Osteocyte (in vitro differentiated cells): Measurements from ENCODE around the gene YEATS2. TPM values are rescaled to one million over a fixed set of nuclear protein-coding genes. Genes with fewer than 3 reads are reported as not detected.

Experiments used
- DNase-seq: peaks from one replicate; pipeline ENCODE4 v3.0.0; 2021; ENCODE audit warnings: mixed read lengths; ENCODE audit not compliant: unreplicated experiment; ENCODE audit errors: extremely low spot score
- H3K27ac Mint-ChIP-seq: one replicate; pipeline ENCODE4 v1.8.0; 2021; ENCODE audit warnings: mild to moderate bottlenecking, mixed read lengths; ENCODE audit not compliant: unreplicated experiment
- H3K27me3 Mint-ChIP-seq: one replicate; pipeline ENCODE4 v1.8.0; 2021; ENCODE audit warnings: mixed read lengths; ENCODE audit not compliant: unreplicated experiment
- H3K36me3 Mint-ChIP-seq: one replicate; pipeline ENCODE4 v1.8.0; 2021; ENCODE audit warnings: mixed read lengths; ENCODE audit not compliant: unreplicated experiment
- H3K4me1 Mint-ChIP-seq: one replicate; pipeline ENCODE4 v1.8.0; 2021; ENCODE audit warnings: mixed read lengths; ENCODE audit not compliant: unreplicated experiment
- H3K4me3 Mint-ChIP-seq: one replicate; pipeline ENCODE4 v1.8.0; 2021; ENCODE audit warnings: mild to moderate bottlenecking, moderate library complexity, mixed read lengths; ENCODE audit not compliant: unreplicated experiment
- H3K9me3 Mint-ChIP-seq: one replicate; pipeline ENCODE4 v1.8.0; 2021; ENCODE audit warnings: mixed read lengths; ENCODE audit not compliant: unreplicated experiment
- long read RNA-seq: library from polyadenylated mRNA; unstranded; transcript quantifications from one replicate; pipeline ENCODE4 v2.0.0, GENCODE V29; 2021
- total RNA-seq: library from RNA; stranded (reverse); gene quantifications from 2 replicates; pipeline ENCODE4 v1.2.1, GENCODE V29; 2021
- TF ChIP-seq, protein P1 (sequence below): fragments of 200-600 bp; sonication (generic); IDR thresholded peaks from 2 replicates; pipeline ENCODE4 v1.5.0; 2021; ENCODE audit warnings: antibody characterized with exemption, mild to moderate bottlenecking, moderate library complexity

Gene YEATS2
- total RNA-seq: 40.8 and 41.4 TPM in 2 replicates
- long read RNA-seq, partial matches to known transcripts: 22 of 36 reads
- long read RNA-seq, other reads (novel, unspliced or antisense): 14 of 36 reads

DNA sequence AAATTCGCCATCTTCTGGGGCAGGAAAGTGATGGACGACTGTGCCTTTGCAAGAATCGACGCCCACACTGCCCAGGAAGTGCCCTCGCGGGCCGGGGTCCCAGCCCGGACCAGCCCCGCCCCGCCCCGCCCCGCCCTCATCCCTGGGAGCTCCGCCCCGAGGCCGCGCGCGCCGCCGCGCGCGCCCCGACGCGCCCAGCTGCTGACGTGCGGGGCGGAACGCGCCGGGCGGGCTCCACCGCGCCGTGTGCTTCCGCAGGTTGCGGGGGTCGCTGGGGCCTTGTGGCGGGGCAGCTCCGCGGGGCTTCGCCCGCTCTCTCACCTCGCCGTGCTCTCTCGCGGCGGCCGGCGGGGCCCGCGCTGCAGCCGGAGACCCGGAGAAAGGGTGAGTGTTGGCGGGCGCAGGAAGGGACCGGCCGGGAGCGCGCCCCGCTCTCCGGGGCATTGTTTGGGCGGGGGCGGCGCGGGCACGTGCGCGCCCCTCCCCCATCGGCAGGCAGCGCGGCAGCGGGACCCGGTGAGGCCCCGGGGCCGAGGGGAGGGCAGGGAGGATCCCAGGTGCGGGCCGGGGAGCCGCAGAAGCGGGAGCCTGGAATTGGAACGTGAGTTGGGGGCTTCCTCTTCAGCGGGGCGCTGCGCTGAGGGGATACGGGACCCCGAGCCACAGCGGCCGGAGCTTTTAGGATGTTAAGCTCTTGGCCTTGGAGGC, at the start of gene YEATS2:
YEATS2 (plus strand) TSS at position 188 of the 708 bp plus-strand sequence. CDS start 17,366 bp downstream, outside the sequence.
- TF ChIP-seq, protein P1, sequence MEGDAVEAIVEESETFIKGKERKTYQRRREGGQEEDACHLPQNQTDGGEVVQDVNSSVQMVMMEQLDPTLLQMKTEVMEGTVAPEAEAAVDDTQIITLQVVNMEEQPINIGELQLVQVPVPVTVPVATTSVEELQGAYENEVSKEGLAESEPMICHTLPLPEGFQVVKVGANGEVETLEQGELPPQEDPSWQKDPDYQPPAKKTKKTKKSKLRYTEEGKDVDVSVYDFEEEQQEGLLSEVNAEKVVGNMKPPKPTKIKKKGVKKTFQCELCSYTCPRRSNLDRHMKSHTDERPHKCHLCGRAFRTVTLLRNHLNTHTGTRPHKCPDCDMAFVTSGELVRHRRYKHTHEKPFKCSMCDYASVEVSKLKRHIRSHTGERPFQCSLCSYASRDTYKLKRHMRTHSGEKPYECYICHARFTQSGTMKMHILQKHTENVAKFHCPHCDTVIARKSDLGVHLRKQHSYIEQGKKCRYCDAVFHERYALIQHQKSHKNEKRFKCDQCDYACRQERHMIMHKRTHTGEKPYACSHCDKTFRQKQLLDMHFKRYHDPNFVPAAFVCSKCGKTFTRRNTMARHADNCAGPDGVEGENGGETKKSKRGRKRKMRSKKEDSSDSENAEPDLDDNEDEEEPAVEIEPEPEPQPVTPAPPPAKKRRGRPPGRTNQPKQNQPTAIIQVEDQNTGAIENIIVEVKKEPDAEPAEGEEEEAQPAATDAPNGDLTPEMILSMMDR: no peak
- peaks cover 5% of the 10 kb centered on the region for H3K36me3 Mint-ChIP-seq
- peaks cover 39% of the 10 kb centered on the region for H3K4me1 Mint-ChIP-seq
- peak; percentile 91 for DNase-seq
- H3K27me3 Mint-ChIP-seq: no peaks in the 10 kb centered on the region
- no peaks in the 10 kb centered on the region for H3K9me3 Mint-ChIP-seq
- peak within 1 kb of the TSS; percentile 90 for H3K27ac Mint-ChIP-seq
- peak within 1 kb of the TSS; percentile 78 for H3K4me3 Mint-ChIP-seq

DNA sequence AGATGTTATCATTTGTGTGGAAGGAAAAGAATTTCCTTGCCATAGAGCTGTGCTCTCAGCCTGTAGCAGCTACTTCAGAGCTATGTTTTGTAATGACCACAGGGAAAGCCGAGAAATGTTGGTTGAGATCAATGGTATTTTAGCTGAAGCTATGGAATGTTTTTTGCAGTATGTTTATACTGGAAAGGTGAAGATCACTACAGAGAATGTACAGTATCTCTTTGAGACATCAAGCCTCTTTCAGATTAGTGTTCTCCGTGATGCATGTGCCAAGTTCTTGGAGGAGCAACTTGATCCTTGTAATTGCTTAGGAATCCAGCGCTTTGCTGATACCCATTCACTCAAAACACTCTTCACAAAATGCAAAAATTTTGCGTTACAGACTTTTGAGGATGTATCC, 47.0 kb upstream of the YEATS2 start:
- no peak overlapping the region for H3K4me3 Mint-ChIP-seq
- TF ChIP-seq, protein P1: no peak

DNA sequence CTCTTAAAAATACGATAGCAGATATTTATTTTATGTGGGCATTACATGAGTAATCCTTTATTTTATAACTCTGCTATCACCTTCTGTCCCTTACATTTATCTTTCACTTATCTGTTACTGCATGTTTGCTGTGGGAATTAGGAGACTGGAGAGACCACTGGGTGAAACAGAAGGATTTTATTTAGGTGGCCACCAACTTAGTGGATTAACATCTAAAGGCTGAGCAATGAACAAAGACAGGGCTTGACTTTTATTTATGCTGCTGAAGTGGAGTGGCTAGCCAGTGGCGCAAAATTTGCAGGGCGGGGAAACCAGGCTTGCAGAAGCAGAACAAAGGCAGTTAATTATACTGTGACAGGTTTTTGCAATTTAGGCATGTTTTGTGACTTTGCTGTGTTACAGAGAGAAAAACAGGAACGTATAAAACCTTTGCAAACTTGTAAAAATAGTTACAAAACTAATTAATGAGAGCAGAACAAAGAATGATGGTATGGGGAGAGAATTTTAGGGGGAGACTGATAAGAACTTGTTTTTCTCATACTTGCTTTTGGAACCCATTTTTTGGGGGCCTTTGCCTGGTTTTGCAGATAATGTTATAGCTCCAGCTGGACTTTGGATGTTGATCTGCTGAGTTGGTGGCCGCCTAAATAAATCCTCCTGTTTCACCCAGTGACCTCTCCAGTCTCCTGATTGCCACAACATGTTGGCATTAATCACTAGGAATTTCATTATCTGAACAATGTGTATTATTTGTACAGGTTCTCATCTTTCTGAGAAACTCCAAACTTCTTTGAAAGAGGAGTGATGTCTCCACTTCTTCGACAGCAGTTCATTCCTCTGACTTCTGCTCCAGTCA, 44.2 kb upstream of the YEATS2 start:
- DNase-seq: no peak
- Mint-ChIP-seq H3K36me3 (peaks cover 62% of the 10 kb centered on the region), H3K9me3 (peaks cover 35% of the 10 kb centered on the region), H3K4me1 (no peaks in the 10 kb centered on the region), H3K27me3 (no peaks in the 10 kb centered on the region), H3K27ac (no peak overlapping the region), H3K4me3 (no peak overlapping the region)
- TF ChIP-seq, protein P1: no peak

More for the DNA sequence above, 47.0 kb upstream of the YEATS2 start:
- no peak overlapping the region for H3K27ac Mint-ChIP-seq
- H3K4me1 Mint-ChIP-seq: no peaks in the 10 kb centered on the region
- H3K27me3 Mint-ChIP-seq: no peaks in the 10 kb centered on the region
- H3K36me3 Mint-ChIP-seq: peaks cover 50% of the 10 kb centered on the region
- DNase-seq: no peak
- H3K9me3 Mint-ChIP-seq: peaks cover 24% of the 10 kb centered on the region

DNA sequence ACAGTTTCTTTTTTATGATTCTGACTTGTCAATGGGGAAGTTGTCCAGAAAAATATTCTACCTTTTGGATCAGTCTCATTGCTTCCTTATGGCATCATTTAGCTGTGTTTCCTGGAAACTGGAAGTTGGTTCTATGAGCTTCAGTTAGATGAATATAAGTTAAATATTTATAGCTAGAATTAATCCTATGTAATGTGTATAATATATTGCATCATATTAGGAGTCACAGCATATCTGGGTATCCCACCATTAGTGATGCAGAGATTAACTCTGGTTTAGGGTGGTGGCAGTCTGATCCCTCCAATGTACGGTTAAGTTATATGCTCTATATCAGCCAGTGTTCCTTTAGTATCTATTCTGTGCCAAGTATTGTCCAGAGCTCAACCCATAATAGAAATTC, 42.9 kb upstream of the YEATS2 start:
- TF ChIP-seq, protein P1: no peak
- no peaks in the 10 kb centered on the region for H3K4me1 Mint-ChIP-seq
- peaks cover 31% of the 10 kb centered on the region for H3K9me3 Mint-ChIP-seq
- H3K36me3 Mint-ChIP-seq: peaks cover 65% of the 10 kb centered on the region
- no peak overlapping the region for H3K27ac Mint-ChIP-seq
- no peak for DNase-seq
- H3K27me3 Mint-ChIP-seq: no peaks in the 10 kb centered on the region
- H3K4me3 Mint-ChIP-seq: no peak overlapping the region

DNA sequence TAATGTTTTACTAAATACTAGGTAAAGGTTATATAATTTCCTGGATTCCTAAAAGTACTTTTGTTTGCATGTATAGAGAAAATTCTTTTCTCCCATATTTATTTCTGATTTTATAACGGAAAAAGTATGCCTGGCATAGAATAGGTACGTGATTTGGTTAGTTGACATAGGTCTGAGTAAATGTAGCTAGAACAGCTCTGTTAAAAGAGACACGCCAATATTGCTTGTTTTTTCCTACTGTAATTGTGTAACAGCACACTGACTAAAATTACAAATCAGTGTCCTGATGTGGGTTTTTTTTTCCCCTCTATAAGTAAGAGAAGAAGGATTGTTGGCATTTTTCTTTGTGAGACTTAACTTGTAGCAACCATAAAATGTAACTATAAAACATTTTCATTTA, 35.5 kb upstream of the YEATS2 start:
- H3K4me1 Mint-ChIP-seq: peaks cover 9% of the 10 kb centered on the region
- no peak for DNase-seq
- no peaks in the 10 kb centered on the region for H3K27me3 Mint-ChIP-seq
- peaks cover 8% of the 10 kb centered on the region for H3K9me3 Mint-ChIP-seq
- H3K27ac Mint-ChIP-seq: no peak overlapping the region
- TF ChIP-seq, protein P1: no peak
- H3K4me3 Mint-ChIP-seq: no peak overlapping the region
- peaks cover 45% of the 10 kb centered on the region for H3K36me3 Mint-ChIP-seq
